ENCODE results near the gene TMEM156.
"Not testable (repeated sequence)": the region's sequence is repeated elsewhere in the genome, so short reads cannot be mapped to it uniquely, and the experiment has no call there.

TMEM156 gene

DNA sequence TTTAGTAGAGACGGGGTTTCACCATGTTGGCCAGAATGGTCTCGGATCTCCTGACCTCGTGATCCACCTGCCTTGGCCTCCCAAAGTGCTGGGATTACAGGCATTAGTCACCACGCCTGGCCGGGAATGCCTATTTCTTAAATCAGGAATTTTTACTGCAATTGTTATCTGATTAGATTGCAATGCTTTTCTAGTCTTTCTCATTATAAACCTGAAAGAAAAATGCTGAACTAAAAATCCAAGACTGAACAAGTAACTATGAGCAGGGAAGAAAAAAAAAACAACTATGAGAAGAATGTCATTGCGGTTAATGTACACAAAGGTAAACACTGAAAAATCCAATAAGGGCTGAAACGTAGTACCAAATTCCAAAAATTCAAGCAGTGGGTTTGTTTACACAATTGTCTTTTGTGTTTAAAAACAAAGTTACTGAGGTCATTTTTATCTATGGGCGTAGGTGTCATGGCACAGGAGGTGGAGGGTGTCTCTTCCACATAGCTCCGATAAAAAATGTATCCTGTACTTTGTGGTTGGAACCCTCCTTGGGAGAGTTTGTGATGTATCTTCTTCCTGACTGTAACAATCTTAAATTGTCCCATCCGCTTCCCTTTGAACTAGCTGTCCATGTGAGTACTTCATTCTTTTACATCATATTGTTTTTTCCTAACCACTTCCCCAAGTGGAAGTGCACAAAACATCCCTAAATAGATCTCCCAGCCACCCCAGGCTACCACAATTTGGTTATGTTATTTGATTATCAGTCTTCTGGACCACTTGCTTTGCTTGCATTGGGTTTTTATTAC lies 11.1 kb upstream of the TMEM156 start:
- no peak for DNase-seq

DNA sequence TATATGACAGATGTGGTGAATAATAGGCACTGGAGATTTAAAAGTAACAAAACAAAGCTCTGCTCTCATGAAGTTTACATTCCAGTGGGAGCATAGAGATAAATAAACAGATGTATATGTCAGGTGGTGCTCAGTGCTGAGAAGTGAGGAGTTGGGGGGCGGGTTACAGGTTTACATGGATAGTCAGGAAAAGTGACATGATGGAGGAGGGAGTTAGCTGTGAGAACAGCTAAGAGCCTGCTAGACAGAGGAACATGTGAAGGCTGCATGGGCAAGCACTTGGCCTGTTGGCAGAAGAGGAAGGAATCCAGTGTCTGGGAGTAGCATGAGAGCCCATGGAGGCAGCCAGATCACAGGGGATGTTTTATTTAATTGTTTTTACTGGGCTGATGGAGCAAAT lies 10.2 kb upstream of the TMEM156 start:
- no peak for DNase-seq

GRCh38 chr4:39039108-39039507 lies 6.9 kb upstream of the TMEM156 start:
- DNase-seq: no peak

- DNase-seq: no peak
Observed at GRCh38 chr4:39037941-39038340, 5.7 kb upstream of the TMEM156 start.

- DNase-seq: no peak
Observed at GRCh38 chr4:39037491-39037825, 5.2 kb upstream of the TMEM156 start.

GRCh38 chr4:39036172-39036571 lies 4.0 kb upstream of the TMEM156 start:
- no peak for DNase-seq

GRCh38 chr4:39031590-39032020 lies 604 bp downstream of the TMEM156 start:
- DNase-seq: not testable (repeated sequence)

DNA sequence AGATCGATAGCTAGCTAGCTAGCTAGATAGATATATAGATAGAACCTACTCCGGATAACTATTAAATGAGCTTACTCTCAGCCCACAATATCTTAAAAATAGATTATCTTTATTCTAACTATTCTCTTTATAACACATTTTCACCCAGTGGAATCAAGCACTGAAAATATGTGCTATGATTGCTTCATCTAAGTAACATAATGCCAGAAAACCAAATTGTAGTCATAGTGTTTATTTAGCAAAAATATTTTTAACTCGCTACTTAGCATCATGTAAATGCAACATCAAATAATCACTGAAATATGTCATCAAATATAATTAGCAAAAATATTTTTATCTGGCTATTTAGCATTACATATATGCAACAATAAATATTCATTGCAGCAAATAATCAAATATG lies 1.5 kb downstream of the TMEM156 start:
- DNase-seq: no peak

- no peak for DNase-seq
Observed at GRCh38 chr4:39029752-39030694, 2.2 kb downstream of the TMEM156 start.

- DNase-seq: no peak
Observed at GRCh38 chr4:39026096-39026495, 6.1 kb downstream of the TMEM156 start.

- DNase-seq: no peak
Observed at GRCh38 chr4:39025552-39026085, 6.6 kb downstream of the TMEM156 start.

DNA sequence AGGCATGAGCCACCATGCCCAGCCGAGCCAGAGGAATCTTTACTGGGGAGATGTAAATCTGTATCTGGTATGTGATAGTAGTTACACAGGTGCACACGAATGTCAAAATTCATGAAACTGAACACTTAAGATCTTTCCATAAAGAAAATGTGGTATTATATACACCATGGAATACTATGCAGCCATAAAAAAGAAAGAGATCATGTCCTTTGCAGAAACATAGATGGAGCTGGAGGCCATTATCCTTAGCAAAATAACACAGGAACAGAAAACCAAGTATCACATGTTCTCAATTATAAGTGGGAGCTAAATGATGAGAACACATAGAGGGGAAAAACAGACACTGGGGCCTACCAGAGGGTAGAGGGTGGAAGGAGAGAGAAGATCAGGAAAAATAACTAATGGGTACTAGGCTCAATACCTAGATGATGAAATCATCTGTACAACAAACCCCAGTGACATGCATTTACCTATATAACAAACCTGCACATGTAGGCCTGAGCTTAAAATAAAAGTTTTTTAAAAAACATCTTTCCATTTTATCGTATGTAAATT lies 7.8 kb downstream of the TMEM156 start:
- DNase-seq: no peak

DNA sequence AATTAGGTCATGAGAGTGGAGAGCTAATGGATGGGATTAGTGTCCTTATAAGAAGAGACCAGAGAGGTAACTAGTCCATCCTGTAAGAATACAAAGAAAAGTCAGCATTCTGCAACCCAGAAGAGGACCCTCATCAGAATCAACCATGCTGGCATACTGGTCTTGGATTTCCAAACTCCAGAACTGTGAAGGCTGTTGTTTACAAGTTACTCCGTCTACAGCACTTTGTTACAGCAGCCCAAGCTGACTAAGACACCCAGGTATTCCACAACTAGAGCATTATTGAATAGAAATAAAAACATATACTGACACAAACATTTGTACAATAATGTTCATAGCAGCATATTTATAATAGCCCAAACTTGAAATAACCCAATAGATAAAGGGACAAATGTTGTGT lies 9.2 kb downstream of the TMEM156 start:
- no peak for DNase-seq

DNA sequence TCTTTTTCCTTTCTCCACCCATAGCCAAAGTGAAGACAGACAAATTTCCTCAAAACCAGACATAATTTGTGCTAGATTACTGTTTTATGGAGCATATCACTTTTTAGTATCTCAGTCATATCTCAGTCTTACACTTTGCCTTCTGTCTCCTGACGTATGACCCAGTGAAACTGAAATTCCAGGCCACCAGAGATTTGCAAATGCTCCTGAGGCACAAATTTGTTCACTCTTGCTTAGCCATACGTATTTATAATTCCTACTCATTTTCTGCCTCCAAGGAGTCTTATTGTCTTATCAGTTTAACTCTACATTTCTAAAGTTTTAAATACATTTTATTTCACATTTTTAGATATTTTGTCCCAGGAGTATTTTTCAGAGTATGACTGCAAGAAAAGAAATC lies 10.0 kb downstream of the TMEM156 start:
- DNase-seq: no peak

GRCh38 chr4:39021631-39022030 lies 10.6 kb downstream of the TMEM156 start:
- no peak for DNase-seq

DNA sequence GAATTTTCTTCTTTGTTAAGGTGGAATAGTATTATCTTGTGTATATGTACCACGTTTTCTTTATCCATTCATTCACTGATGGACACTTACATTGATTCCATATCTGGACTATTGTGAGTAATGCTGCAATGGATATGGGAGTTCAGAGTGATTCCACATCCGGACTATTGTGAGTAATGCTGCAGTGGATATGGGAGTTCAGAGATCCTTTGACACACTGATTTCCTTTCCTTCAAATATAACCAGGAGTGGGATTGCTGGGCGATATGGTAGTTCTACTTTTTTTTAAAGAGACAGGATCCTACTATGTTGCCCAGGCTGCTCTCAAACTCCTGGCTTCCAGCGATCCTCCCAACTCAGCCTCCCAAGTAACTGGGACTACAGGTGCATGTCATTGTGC lies 12.1 kb downstream of the TMEM156 start:
- no peak for DNase-seq

DNA sequence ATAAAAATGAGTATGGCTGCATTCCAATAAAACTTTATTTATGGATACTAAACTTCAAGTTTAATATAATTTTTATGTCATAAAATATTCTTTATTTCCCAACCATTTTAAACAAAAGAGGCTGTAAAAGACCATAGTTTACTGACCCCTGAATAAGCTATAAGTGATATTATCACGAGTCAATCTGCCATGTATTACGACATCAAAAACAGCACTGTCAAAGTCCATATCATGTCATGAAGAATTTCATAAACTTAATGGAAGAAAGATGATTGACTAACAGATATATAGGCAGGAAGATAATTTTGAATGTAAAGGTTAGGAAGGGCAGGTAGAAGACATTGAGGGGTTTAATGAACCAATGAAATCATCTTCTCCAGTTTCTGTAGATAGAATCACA lies 18.2 kb downstream of the TMEM156 start:
- no peak for DNase-seq

GRCh38 chr4:39004758-39005157 lies 27.5 kb downstream of the TMEM156 start:
- DNase-seq: no peak

GRCh38 chr4:39002058-39002457 lies 30.2 kb downstream of the TMEM156 start:
- not testable (repeated sequence) for DNase-seq

- DNase-seq: no peak
Observed at GRCh38 chr4:38995660-38996005, 36.6 kb downstream of the TMEM156 start.

DNA sequence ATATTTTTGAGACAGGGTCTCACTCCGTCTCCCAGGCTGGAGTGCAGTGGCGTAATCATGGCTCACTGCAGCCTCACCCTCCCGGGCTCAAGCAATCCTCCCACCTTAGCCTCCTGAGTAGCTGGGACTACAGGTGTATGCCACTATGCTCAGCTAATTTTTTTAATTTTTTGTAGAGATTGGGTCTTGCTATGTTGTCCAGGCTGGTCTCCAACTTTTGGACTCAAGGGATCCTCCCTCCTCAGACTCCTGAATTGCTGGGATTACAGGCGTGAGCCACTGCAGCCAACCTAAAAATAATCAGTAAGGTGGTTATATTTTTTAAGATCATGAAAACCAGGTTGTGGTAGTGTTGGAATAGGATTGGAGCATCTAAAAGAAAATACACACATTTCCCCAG lies 38.1 kb downstream of the TMEM156 start:
- no peak for DNase-seq

DNA sequence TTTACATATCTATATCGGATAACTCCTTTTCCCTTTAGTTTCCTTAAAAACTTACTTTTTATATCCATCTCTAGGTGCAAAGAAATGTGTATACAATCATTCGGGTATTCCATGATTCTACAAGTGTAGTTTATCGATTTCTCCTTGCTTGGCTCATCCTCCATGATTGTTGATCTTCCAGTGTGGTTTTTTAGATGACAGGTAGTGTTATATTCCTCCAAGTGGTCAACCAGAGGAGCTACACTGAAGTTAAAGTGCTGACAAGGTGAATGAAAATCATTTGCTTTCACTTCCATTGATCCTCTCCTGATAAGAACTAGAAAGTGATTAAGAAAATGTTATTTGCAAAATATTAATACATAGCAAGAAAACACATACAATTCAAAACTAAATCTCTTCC lies 38.5 kb downstream of the TMEM156 start:
- DNase-seq: no peak

GRCh38 chr4:38990241-38990640 lies 42.0 kb downstream of the TMEM156 start:
- DNase-seq: no peak

DNA sequence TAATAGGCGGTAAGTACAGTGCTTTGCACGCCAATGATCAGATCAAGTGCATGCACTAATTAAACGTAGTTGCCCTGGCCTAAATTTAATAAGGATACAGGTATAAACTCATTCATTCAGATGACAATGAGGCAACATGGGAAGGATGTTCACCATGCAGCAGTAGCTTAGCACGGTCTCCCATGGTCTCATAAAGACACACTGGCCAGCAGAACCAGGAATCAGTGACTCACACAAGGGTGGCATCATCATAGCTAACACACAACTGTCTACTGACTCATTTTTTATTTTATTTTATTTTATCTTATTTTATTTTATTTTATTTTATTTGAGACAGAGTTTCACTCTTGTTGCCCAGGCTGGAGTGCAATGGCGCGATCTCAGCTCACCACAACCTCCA lies 42.7 kb downstream of the TMEM156 start:
- DNase-seq: no peak
